Activated naive CD4-positive, alpha-beta T cell treated with anti-CD3 and anti-CD28 coated beads for 36 hours (primary cell): Measurements from ENCODE around the gene SORCS1. TPM values are rescaled to one million over a fixed set of nuclear protein-coding genes. Genes with fewer than 3 reads are reported as not detected.

Experiments used
- CTCF ChIA-PET: fragments of 350-600 bp; sonication (Branson Sonifier 250); formaldehyde crosslinking; loops from one replicate; lab custom pipeline; 2021; ENCODE audit warnings: antibody characterized with exemption; lab: Charles Lee
- DNase-seq: peaks from one replicate; pipeline ENCODE4 v3.0.0-alpha.2; 2020
- H3K27ac Mint-ChIP-seq: one replicate; pipeline ENCODE4 v1.8.0; 2021; ENCODE audit warnings: mild to moderate bottlenecking, mixed read lengths
- H3K27me3 Mint-ChIP-seq: one replicate; pipeline ENCODE4 v1.8.0; 2021; ENCODE audit warnings: low read depth, mixed read lengths
- H3K36me3 Mint-ChIP-seq: one replicate; pipeline ENCODE4 v1.8.0; 2021; ENCODE audit warnings: low read depth, mixed read lengths
- H3K4me1 Mint-ChIP-seq: one replicate; pipeline ENCODE4 v1.8.0; 2021; ENCODE audit warnings: low read depth, mixed read lengths
- H3K4me3 Mint-ChIP-seq: one replicate; pipeline ENCODE4 v1.8.0; 2021; ENCODE audit warnings: mild to moderate bottlenecking, moderate library complexity, mixed read lengths
- H3K9me3 Mint-ChIP-seq: one replicate; pipeline ENCODE4 v1.8.0; 2021; ENCODE audit warnings: mixed read lengths
- intact Hi-C: fragments of 100-400 bp; cut with micrococcal nuclease; formaldehyde crosslinking; loops from one replicate; pipeline ENCODE4 v1.15.1; 2023
- total RNA-seq, 2 experiments: library from RNA; stranded (reverse); gene quantifications; one replicate each; pipeline ENCODE4 v1.2.3, GENCODE V29; 2021

SORCS1 gene
- total RNA-seq, 2 experiments from 2014 or later, result not detected

GRCh38 chr10:107064075-107064474, 100.4 kb downstream of the SORCS1 start:
- no peaks in the 10 kb centered on the region for H3K4me1 Mint-ChIP-seq
- CTCF ChIA-PET, result no interaction called here
- H3K27me3 Mint-ChIP-seq, result no peaks in the 10 kb centered on the region
- no peaks in the 10 kb centered on the region for H3K9me3 Mint-ChIP-seq
- no peaks in the 10 kb centered on the region for H3K36me3 Mint-ChIP-seq
- DNase-seq, result no peak
- no peak overlapping the region for H3K4me3 Mint-ChIP-seq
- no peak overlapping the region for H3K27ac Mint-ChIP-seq
- intact Hi-C loops, result no loop called here

GRCh38 chr10:107059872-107060271, 104.6 kb downstream of the SORCS1 start:
- H3K4me1 Mint-ChIP-seq, result no peaks in the 10 kb centered on the region
- DNase-seq, result no peak
- H3K9me3 Mint-ChIP-seq, result no peaks in the 10 kb centered on the region
- intact Hi-C loops, result no loop called here
- H3K36me3 Mint-ChIP-seq, result no peaks in the 10 kb centered on the region
- no peak overlapping the region for H3K27ac Mint-ChIP-seq
- H3K4me3 Mint-ChIP-seq, result no peak overlapping the region
- CTCF ChIA-PET, result no interaction called here
- no peaks in the 10 kb centered on the region for H3K27me3 Mint-ChIP-seq

GRCh38 chr10:107059068-107059804, 105.3 kb downstream of the SORCS1 start:
- Mint-ChIP-seq H3K27me3 (no peaks in the 10 kb centered on the region), H3K27ac (no peak overlapping the region), H3K4me3 (no peak overlapping the region), H3K4me1 (no peaks in the 10 kb centered on the region), H3K9me3 (no peaks in the 10 kb centered on the region), H3K36me3 (no peaks in the 10 kb centered on the region)
- CTCF ChIA-PET, result no interaction called here
- intact Hi-C loops, result no loop called here
- DNase-seq, result no peak

GRCh38 chr10:107058331-107058730, 106.2 kb downstream of the SORCS1 start:
- no peak for DNase-seq
- no peaks in the 10 kb centered on the region for H3K4me1 Mint-ChIP-seq
- CTCF ChIA-PET, result no interaction called here
- no peak overlapping the region for H3K4me3 Mint-ChIP-seq
- intact Hi-C loops, result no loop called here
- H3K36me3 Mint-ChIP-seq, result no peaks in the 10 kb centered on the region
- no peak overlapping the region for H3K27ac Mint-ChIP-seq
- no peaks in the 10 kb centered on the region for H3K27me3 Mint-ChIP-seq
- H3K9me3 Mint-ChIP-seq, result no peaks in the 10 kb centered on the region

- intact Hi-C loops, result no loop called here
- Mint-ChIP-seq H3K4me1 (no peaks in the 10 kb centered on the region), H3K4me3 (no peak overlapping the region), H3K27me3 (no peaks in the 10 kb centered on the region), H3K27ac (no peak overlapping the region), H3K9me3 (no peaks in the 10 kb centered on the region), H3K36me3 (no peaks in the 10 kb centered on the region)
- no peak for DNase-seq
- CTCF ChIA-PET, result no interaction called here
Observed at GRCh38 chr10:107056182-107056581, 108.3 kb downstream of the SORCS1 start.

GRCh38 chr10:107054469-107055156, 109.9 kb downstream of the SORCS1 start:
- Mint-ChIP-seq H3K27ac (no peak overlapping the region), H3K4me1 (no peaks in the 10 kb centered on the region), H3K36me3 (no peaks in the 10 kb centered on the region), H3K9me3 (peaks cover 1% of the 10 kb centered on the region), H3K4me3 (no peak overlapping the region), H3K27me3 (no peaks in the 10 kb centered on the region)
- intact Hi-C loops, result no loop called here
- CTCF ChIA-PET, result no interaction called here
- no peak for DNase-seq

GRCh38 chr10:107051769-107052168, 112.7 kb downstream of the SORCS1 start:
- Mint-ChIP-seq H3K4me3 (no peak overlapping the region), H3K36me3 (no peaks in the 10 kb centered on the region), H3K9me3 (peaks cover 1% of the 10 kb centered on the region), H3K27me3 (no peaks in the 10 kb centered on the region), H3K4me1 (no peaks in the 10 kb centered on the region), H3K27ac (no peak overlapping the region)
- no peak for DNase-seq
- intact Hi-C loops, result no loop called here
- CTCF ChIA-PET, result no interaction called here

- Mint-ChIP-seq H3K9me3 (no peaks in the 10 kb centered on the region), H3K4me1 (no peaks in the 10 kb centered on the region), H3K36me3 (no peaks in the 10 kb centered on the region), H3K4me3 (no peak overlapping the region), H3K27ac (no peak overlapping the region), H3K27me3 (no peaks in the 10 kb centered on the region)
- intact Hi-C loops, result no loop called here
- CTCF ChIA-PET, result interaction anchor here (0.6 kb wide), 1 partner anchor 418 kb away, joined by 4 read pairs; no protein-coding TSS in a partner anchor
- DNase-seq, result no peak
Observed at GRCh38 chr10:107043461-107043860, 121.0 kb downstream of the SORCS1 start.

GRCh38 chr10:107037192-107038122, 127.0 kb downstream of the SORCS1 start:
- Mint-ChIP-seq H3K4me3 (no peak overlapping the region), H3K9me3 (no peaks in the 10 kb centered on the region), H3K36me3 (no peaks in the 10 kb centered on the region), H3K27me3 (no peaks in the 10 kb centered on the region), H3K27ac (no peak overlapping the region), H3K4me1 (no peaks in the 10 kb centered on the region)
- intact Hi-C loops, result no loop called here
- CTCF ChIA-PET, result no interaction called here
- DNase-seq, result no peak

- CTCF ChIA-PET, result no interaction called here
- Mint-ChIP-seq H3K9me3 (no peaks in the 10 kb centered on the region), H3K4me1 (no peaks in the 10 kb centered on the region), H3K27ac (no peak overlapping the region), H3K4me3 (no peak overlapping the region), H3K27me3 (peaks cover 3% of the 10 kb centered on the region), H3K36me3 (no peaks in the 10 kb centered on the region)
- intact Hi-C loops, result no loop called here
- no peak for DNase-seq
Observed at GRCh38 chr10:107033799-107034422, 130.6 kb downstream of the SORCS1 start.

GRCh38 chr10:107032700-107033401, 131.7 kb downstream of the SORCS1 start:
- Mint-ChIP-seq H3K27ac (no peak overlapping the region), H3K9me3 (no peaks in the 10 kb centered on the region), H3K4me3 (no peak overlapping the region), H3K27me3 (peaks cover 3% of the 10 kb centered on the region), H3K36me3 (no peaks in the 10 kb centered on the region), H3K4me1 (no peaks in the 10 kb centered on the region)
- CTCF ChIA-PET, result no interaction called here
- no peak for DNase-seq
- intact Hi-C loops, result no loop called here
